ENCODE measurements around the gene RBM12.
"Not testable (repeated sequence)": the region's sequence is repeated elsewhere in the genome, so short reads cannot be mapped to it uniquely, and the experiment has no call there.

RBM12 gene

GRCh38 chr20:35664466-35665206, at the start of gene RBM12, which contains the start of gene CPNE1:
RBM12 (minus strand) TSS chr20:35664900; CDS start chr20:35655322, 9,578 bp downstream.
CPNE1 (minus strand) TSS chr20:35664900; CDS start chr20:35632923, 31,977 bp downstream.
- DNase-seq (ENCODE audit: low read depth in 2 of 2, low spot score in 1 of 2) = peak; percentile 81 to 86

- no peak for DNase-seq (ENCODE audit: low read depth in 2 of 2, low spot score in 1 of 2)
Measured at GRCh38 chr20:35714127-35714526, 49.4 kb upstream of the RBM12 start.

GRCh38 chr20:35713120-35713519, 48.4 kb upstream of the RBM12 start:
- DNase-seq (ENCODE audit: low read depth in 2 of 2, low spot score in 1 of 2) = not testable (repeated sequence)

- no peak for DNase-seq (ENCODE audit: low read depth in 2 of 2, low spot score in 1 of 2)
Measured at GRCh38 chr20:35711588-35712209, 47.0 kb upstream of the RBM12 start.

- DNase-seq (ENCODE audit: low read depth in 2 of 2, low spot score in 1 of 2) = no peak
Measured at GRCh38 chr20:35710884-35711587, 46.3 kb upstream of the RBM12 start.

GRCh38 chr20:35710039-35710438, 45.3 kb upstream of the RBM12 start:
- no peak for DNase-seq (ENCODE audit: low read depth in 2 of 2, low spot score in 1 of 2)

- no peak for DNase-seq (ENCODE audit: low read depth in 2 of 2, low spot score in 1 of 2)
Measured at GRCh38 chr20:35709259-35709658, 44.6 kb upstream of the RBM12 start.

- no peak for DNase-seq (ENCODE audit: low read depth in 2 of 2, low spot score in 1 of 2)
Measured at GRCh38 chr20:35708502-35708901, 43.8 kb upstream of the RBM12 start.

- DNase-seq (ENCODE audit: low read depth in 2 of 2, low spot score in 1 of 2) = not testable (repeated sequence)
Measured at GRCh38 chr20:35706591-35707529, 42.2 kb upstream of the RBM12 start.

GRCh38 chr20:35705894-35706293, 41.2 kb upstream of the RBM12 start:
- DNase-seq (ENCODE audit: low read depth in 2 of 2, low spot score in 1 of 2) = not testable (repeated sequence)

- no peak for DNase-seq (ENCODE audit: low read depth in 2 of 2, low spot score in 1 of 2)
Measured at GRCh38 chr20:35704514-35705261, 40.0 kb upstream of the RBM12 start.

GRCh38 chr20:35702824-35703695, 38.4 kb upstream of the RBM12 start:
- no peak for DNase-seq (ENCODE audit: low read depth in 2 of 2, low spot score in 1 of 2)

- DNase-seq (ENCODE audit: low read depth in 2 of 2, low spot score in 1 of 2) = no peak
Measured at GRCh38 chr20:35702051-35702823, 37.5 kb upstream of the RBM12 start.

- DNase-seq (ENCODE audit: low read depth in 2 of 2, low spot score in 1 of 2) = no peak
Measured at GRCh38 chr20:35700625-35701148, 36.0 kb upstream of the RBM12 start.

- DNase-seq (ENCODE audit: low read depth in 2 of 2, low spot score in 1 of 2) = no peak
Measured at GRCh38 chr20:35699957-35700624, 35.4 kb upstream of the RBM12 start.

- DNase-seq (ENCODE audit: low read depth in 2 of 2, low spot score in 1 of 2) = peak; percentile 63 to 64
Measured at GRCh38 chr20:35699127-35699956, 34.6 kb upstream of the RBM12 start, which contains the start of the genes NFS1 and ROMO1. NFS1 (minus strand) TSS chr20:35699352; CDS start chr20:35699288, 64 bp downstream. ROMO1 (plus strand) TSS chr20:35699405; CDS start chr20:35699633, 228 bp downstream.

Data from stimulated activated CD8-positive, alpha-beta memory T cell treated with anti-CD3 and anti-CD28 coated beads, Interleukin-4, amount 100 ng/mL, for 4 hours (primary cell).